GM19324 (cell line): ENCODE results near the gene NDUFS1.

Experiments used
- ATAC-seq: cut with Tn5 transposase; IDR thresholded peaks from one replicate; pipeline ENCODE4 v1.9.1; 2021; ENCODE audit warnings: mild to moderate bottlenecking, moderate library complexity; ENCODE audit not compliant: unreplicated experiment, low FRiP score

NDUFS1 gene

GRCh38 chr2:206069417-206069816 is 89.8 kb downstream of the NDUFS1 start:
- ATAC-seq = no peak

DNA sequence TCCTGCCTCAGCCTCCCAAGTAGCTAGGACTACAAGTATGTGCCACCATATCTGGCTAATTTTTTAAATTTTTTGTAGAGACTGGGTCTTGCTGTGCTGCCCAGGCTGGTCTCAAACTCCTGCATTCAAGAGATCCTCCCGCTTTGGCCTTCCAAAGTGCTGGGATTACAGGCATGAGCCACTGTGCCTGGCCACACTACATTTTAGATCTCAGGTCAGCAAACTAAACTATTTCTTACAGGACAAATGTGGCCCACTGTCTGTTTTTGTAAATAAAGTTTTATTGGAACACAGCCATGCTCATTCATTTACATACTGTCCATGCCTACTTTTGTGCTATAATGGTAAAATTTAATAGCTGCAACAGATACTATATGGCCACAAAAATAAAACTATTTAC is 91.0 kb downstream of the NDUFS1 start:
- ATAC-seq = no peak
